NT2/D1 (cell line): Measurements from ENCODE around the gene HK1.

Experiments
- DNase-seq: peaks from one replicate; pipeline ENCODE4 v3.0.0-alpha.2; 2011; ENCODE audit warnings: low read depth, low spot score
- H3K27me3 ChIP-seq: 2 replicates; pipeline ENCODE4 v1.6.0; 2011; ENCODE audit warnings: mild to moderate bottlenecking; ENCODE audit not compliant: insufficient read length, insufficient read depth
- H3K36me3 ChIP-seq: 2 replicates; pipeline ENCODE4 v1.6.1; 2011; ENCODE audit warnings: mild to moderate bottlenecking, low read length, mixed read lengths; ENCODE audit not compliant: insufficient read depth, insufficient read length
- H3K4me1 ChIP-seq: 2 replicates; pipeline ENCODE4 v1.5.1; 2011; ENCODE audit not compliant: insufficient read depth, insufficient read length
- H3K4me3 ChIP-seq: 2 replicates; pipeline ENCODE4 v1.5.1; 2011; ENCODE audit warnings: low read depth; ENCODE audit not compliant: insufficient read length
- H3K9ac ChIP-seq: 2 replicates; pipeline ENCODE4 v1.6.0; 2011; ENCODE audit warnings: low read depth; ENCODE audit not compliant: insufficient read length
- H3K9me3 ChIP-seq: 2 replicates; pipeline ENCODE4 v1.5.1; 2011; ENCODE audit warnings: mild to moderate bottlenecking, low read length; ENCODE audit not compliant: insufficient read depth
- SUZ12 ChIP-seq: IDR thresholded peaks from 2 replicates; pipeline ENCODE4 v1.6.1; 2011; ENCODE audit not compliant: insufficient read length, insufficient read depth; ENCODE audit errors: extremely low read depth
- YY1 ChIP-seq: IDR thresholded peaks from 2 replicates; pipeline ENCODE4 v1.6.1; 2011; ENCODE audit not compliant: insufficient read length, insufficient read depth
- ZNF274 ChIP-seq: IDR thresholded peaks from 2 replicates; pipeline ENCODE4 v1.6.1; 2011; ENCODE audit warnings: mild to moderate bottlenecking, low read depth, low read length

Gene HK1

GRCh38 chr10:69285699-69286098, 7.4 kb downstream of the HK1 start:
- Histone ChIP-seq H3K4me3 (no peak overlapping the region), H3K4me1 (no peaks in the 10 kb centered on the region), H3K9ac (no peak overlapping the region), H3K36me3 (no peaks in the 10 kb centered on the region), H3K9me3 (no peaks in the 10 kb centered on the region), H3K27me3 (no peaks in the 10 kb centered on the region)
- TF ChIP-seq SUZ12 = no peak
- no peak for TF ChIP-seq YY1
- no peak for TF ChIP-seq ZNF274
- no peak for DNase-seq

DNA sequence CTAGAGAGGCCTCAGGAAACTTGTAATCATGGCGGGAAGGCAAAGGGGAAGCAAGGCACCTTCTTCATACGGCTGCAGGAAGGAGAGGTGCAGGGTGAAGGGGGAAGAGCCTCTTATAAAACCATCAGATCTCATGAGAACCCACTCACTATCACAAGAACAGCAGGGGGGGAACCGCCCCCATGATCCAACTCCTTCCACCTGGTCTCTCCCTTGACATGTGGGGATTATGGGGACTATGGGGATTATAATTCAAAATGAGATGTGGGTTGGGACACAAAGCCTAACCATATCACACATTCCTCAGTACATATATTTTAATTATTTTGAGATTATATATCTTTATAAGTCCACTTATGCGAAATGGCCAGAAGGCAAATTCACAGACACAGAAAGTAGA, 8.9 kb downstream of the HK1 start:
- H3K27me3 ChIP-seq = no peaks in the 10 kb centered on the region
- H3K4me1 ChIP-seq = no peaks in the 10 kb centered on the region
- no peak overlapping the region for H3K4me3 ChIP-seq
- no peaks in the 10 kb centered on the region for H3K9me3 ChIP-seq
- H3K36me3 ChIP-seq = no peaks in the 10 kb centered on the region
- DNase-seq = no peak
- H3K9ac ChIP-seq = no peak overlapping the region
- no peak for TF ChIP-seq ZNF274
- no peak for TF ChIP-seq SUZ12
- no peak for TF ChIP-seq YY1

DNA sequence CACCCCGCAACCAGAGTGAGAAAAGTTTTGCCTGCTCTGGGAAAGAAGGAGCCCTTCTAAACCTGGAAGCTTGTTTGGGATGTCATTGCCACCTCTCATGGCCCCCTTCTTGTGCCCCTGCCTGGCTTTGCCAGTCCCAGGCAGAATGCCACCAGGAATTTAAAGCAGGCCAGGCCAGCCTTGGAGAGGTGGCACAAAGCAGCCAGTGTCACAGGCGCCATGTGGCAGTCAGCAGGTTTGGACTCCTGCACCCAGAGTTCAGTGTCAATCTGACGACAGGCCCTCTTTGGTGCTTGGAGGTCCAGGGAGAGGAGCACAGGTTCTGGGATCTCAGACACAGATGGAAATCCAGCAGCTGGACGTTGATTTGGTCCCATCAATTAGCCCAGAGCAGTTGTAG, 12.7 kb downstream of the HK1 start:
- TF ChIP-seq SUZ12 (no peak), YY1 (no peak), ZNF274 (no peak)
- H3K9ac ChIP-seq = no peak overlapping the region
- no peaks in the 10 kb centered on the region for H3K36me3 ChIP-seq
- no peaks in the 10 kb centered on the region for H3K27me3 ChIP-seq
- H3K9me3 ChIP-seq = no peaks in the 10 kb centered on the region
- no peak overlapping the region for H3K4me3 ChIP-seq
- no peak for DNase-seq
- H3K4me1 ChIP-seq = peaks cover 4% of the 10 kb centered on the region

DNA sequence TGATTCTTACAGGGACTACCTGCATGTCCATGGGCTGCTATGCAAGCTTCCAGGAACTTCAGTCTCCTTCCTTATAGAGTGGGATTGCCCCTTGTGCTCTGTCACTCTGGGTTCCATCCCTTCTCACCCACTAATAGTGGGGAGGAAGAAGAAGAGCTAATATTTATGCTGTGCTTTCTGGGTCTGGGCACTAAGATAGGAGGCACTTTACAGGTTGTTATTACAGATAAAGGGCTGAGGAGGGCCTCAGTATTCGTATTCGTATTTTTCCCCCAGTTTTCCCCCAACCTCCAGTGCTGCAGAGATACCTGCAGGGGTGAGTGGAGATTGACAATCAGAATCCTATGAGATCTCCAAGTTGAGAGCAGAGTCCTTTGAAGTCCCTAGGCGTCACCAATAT, 14.2 kb downstream of the HK1 start:
- TF ChIP-seq SUZ12 (no peak), YY1 (no peak), ZNF274 (no peak)
- Histone ChIP-seq H3K9ac (no peak overlapping the region), H3K4me1 (peaks cover 4% of the 10 kb centered on the region), H3K36me3 (no peaks in the 10 kb centered on the region), H3K27me3 (no peaks in the 10 kb centered on the region), H3K9me3 (no peaks in the 10 kb centered on the region), H3K4me3 (no peak overlapping the region)
- no peak for DNase-seq

- Histone ChIP-seq H3K36me3 (no peaks in the 10 kb centered on the region), H3K27me3 (no peaks in the 10 kb centered on the region), H3K4me3 (no peak overlapping the region), H3K4me1 (peaks cover 4% of the 10 kb centered on the region), H3K9me3 (no peaks in the 10 kb centered on the region), H3K9ac (no peak overlapping the region)
- DNase-seq = no peak
- TF ChIP-seq SUZ12 = no peak
- no peak for TF ChIP-seq ZNF274
- no peak for TF ChIP-seq YY1
Observed at GRCh38 chr10:69295027-69295636, 16.8 kb downstream of the HK1 start.

- no peak overlapping the region for H3K9ac ChIP-seq
- TF ChIP-seq YY1 (no peak), ZNF274 (no peak), SUZ12 (no peak)
- DNase-seq = no peak
Observed at GRCh38 chr10:69303632-69304051, 25.3 kb downstream of the HK1 start.

GRCh38 chr10:69306421-69306820, 28.1 kb downstream of the HK1 start:
- no peaks in the 10 kb centered on the region for H3K36me3 ChIP-seq
- no peaks in the 10 kb centered on the region for H3K27me3 ChIP-seq
- H3K4me3 ChIP-seq = no peak overlapping the region
- TF ChIP-seq ZNF274 = no peak
- no peak for TF ChIP-seq YY1
- no peak for TF ChIP-seq SUZ12
- H3K9me3 ChIP-seq = no peaks in the 10 kb centered on the region
- H3K9ac ChIP-seq = no peak overlapping the region
- no peak for DNase-seq
- H3K4me1 ChIP-seq = peaks cover 2% of the 10 kb centered on the region

More at GRCh38 chr10:69303632-69304051, 25.3 kb downstream of the HK1 start:
- no peaks in the 10 kb centered on the region for H3K27me3 ChIP-seq
- H3K9me3 ChIP-seq = no peaks in the 10 kb centered on the region
- no peaks in the 10 kb centered on the region for H3K4me1 ChIP-seq
- no peaks in the 10 kb centered on the region for H3K36me3 ChIP-seq
- no peak overlapping the region for H3K4me3 ChIP-seq
